Neural progenitor cell (in vitro differentiated cells): ENCODE data around the gene GPR142.

ENCODE experiments used
- EZH2 ChIP-seq: fragments of 200-600 bp; sonication (generic); IDR thresholded peaks from 2 replicates; pipeline ENCODE4 v1.6.1; 2017; ENCODE audit warnings: antibody characterized with exemption, mild to moderate bottlenecking, moderate library complexity
- EZH2phosphoT487 ChIP-seq: fragments of 200-600 bp; sonication (generic); IDR thresholded peaks from 2 replicates; pipeline ENCODE4 v1.6.1; 2017; ENCODE audit warnings: antibody characterized with exemption
- TF ChIP-seq, protein P1 (sequence below): fragments of 200-600 bp; sonication (generic); IDR thresholded peaks from 2 replicates; pipeline ENCODE4 v1.5.1; 2017; ENCODE audit warnings: antibody characterized with exemption, mild to moderate bottlenecking

DNA sequence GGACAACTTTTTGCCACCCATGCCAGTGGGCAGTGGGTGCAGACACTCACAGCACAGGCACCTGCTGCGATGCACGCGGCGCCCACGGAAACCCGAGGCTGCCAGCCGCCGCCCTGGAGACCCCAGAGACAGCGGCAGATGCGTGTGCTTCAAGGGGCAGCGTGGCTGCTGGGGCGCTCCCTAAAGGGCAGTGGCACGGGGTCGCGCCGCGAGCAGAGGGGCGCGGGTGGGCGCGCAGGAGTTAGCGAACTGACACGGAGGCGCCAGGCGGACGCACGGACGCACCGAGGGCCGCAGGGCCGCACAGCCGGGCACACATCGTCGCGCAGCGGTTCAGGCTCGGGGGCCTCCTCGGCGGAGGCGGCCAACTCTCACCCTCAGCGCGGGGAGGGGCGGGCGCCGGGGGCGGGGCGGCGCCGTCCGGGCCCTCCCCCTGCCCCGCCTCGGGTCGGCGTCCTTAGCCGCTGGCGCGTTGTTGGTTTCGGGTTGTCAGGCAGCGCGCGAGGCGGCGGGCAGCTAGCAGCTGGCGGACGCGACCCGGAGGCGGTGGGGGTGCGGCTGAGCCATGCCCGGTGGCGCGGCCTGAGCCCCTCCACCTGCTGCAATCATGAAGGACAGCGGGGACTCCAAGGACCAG lies 41.4 kb upstream of the GPR142 start, which contains the start of gene KIF19:
- TF ChIP-seq, protein P1, sequence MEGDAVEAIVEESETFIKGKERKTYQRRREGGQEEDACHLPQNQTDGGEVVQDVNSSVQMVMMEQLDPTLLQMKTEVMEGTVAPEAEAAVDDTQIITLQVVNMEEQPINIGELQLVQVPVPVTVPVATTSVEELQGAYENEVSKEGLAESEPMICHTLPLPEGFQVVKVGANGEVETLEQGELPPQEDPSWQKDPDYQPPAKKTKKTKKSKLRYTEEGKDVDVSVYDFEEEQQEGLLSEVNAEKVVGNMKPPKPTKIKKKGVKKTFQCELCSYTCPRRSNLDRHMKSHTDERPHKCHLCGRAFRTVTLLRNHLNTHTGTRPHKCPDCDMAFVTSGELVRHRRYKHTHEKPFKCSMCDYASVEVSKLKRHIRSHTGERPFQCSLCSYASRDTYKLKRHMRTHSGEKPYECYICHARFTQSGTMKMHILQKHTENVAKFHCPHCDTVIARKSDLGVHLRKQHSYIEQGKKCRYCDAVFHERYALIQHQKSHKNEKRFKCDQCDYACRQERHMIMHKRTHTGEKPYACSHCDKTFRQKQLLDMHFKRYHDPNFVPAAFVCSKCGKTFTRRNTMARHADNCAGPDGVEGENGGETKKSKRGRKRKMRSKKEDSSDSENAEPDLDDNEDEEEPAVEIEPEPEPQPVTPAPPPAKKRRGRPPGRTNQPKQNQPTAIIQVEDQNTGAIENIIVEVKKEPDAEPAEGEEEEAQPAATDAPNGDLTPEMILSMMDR: no peak
- TF ChIP-seq EZH2: peak; percentile 66
- no peak for TF ChIP-seq EZH2phosphoT487
